GM12892 (cell line): ENCODE data around the gene E2F6.
A peak's percentile ranks its signal among the peaks of the same experiment; 100 is the strongest.

Source experiments
- DNase-seq: peaks from one replicate; pipeline ENCODE4 v3.0.0; 2011; ENCODE audit not compliant: insufficient read length
- FAIRE-seq: peaks from 2 replicates; lab custom pipeline; 2011; peaks lifted over from hg19 to GRCh38; lab: Jason Lieb, UNC
- POLR2A ChIP-seq: IDR thresholded peaks from 2 replicates; pipeline ENCODE4 v1.6.1; 2011; ENCODE audit warnings: low read depth, low read length, control low read depth
- POLR2AphosphoS5 ChIP-seq: IDR thresholded peaks from 2 replicates; pipeline ENCODE4 v1.6.1; 2011; ENCODE audit warnings: low read depth, low read length, control low read depth
- TAF1 ChIP-seq: IDR thresholded peaks from 2 replicates; pipeline ENCODE4 v1.6.1; 2011; ENCODE audit warnings: low read depth, mild to moderate bottlenecking, control low read depth, low read length, borderline replicate concordance

E2F6 gene

GRCh38 chr2:11490194-11490593 lies 24.2 kb upstream of the E2F6 start:
- FAIRE-seq, result no peak
- DNase-seq, result no peak
- TF ChIP-seq POLR2A, result no peak
- no peak for TF ChIP-seq TAF1
- no peak for TF ChIP-seq POLR2AphosphoS5

- TF ChIP-seq TAF1 (no peak), POLR2A (no peak), POLR2AphosphoS5 (no peak)
- FAIRE-seq, result no peak
- DNase-seq, result no peak
These were observed 22.8 kb upstream of the E2F6 start for GRCh38 chr2:11488809-11489208.

- no peak for TF ChIP-seq POLR2A
- no peak for TF ChIP-seq POLR2AphosphoS5
- TF ChIP-seq TAF1, result no peak
- FAIRE-seq (no peak), DNase-seq (no peak)
These were observed 18.1 kb upstream of the E2F6 start for GRCh38 chr2:11483806-11484617.

GRCh38 chr2:11482473-11483035 lies 16.6 kb upstream of the E2F6 start:
- FAIRE-seq, result no peak

GRCh38 chr2:11481789-11482472 lies 16.0 kb upstream of the E2F6 start:
- FAIRE-seq, result no peak
- DNase-seq, result no peak
- TF ChIP-seq POLR2A (no peak), POLR2AphosphoS5 (no peak), TAF1 (no peak)

More at GRCh38 chr2:11482473-11483035, 16.6 kb upstream of the E2F6 start:
- no peak for TF ChIP-seq TAF1
- TF ChIP-seq POLR2A, result no peak
- TF ChIP-seq POLR2AphosphoS5, result no peak
- no peak for DNase-seq

GRCh38 chr2:11481426-11481788 lies 15.4 kb upstream of the E2F6 start:
- no peak for FAIRE-seq
- no peak for DNase-seq
- TF ChIP-seq POLR2AphosphoS5 (no peak), TAF1 (no peak), POLR2A (no peak)

- TF ChIP-seq POLR2AphosphoS5 (no peak), POLR2A (no peak), TAF1 (no peak)
- FAIRE-seq, result no peak
- DNase-seq, result no peak
These were observed 14.9 kb upstream of the E2F6 start for GRCh38 chr2:11480859-11481258.

GRCh38 chr2:11480406-11480805 lies 14.4 kb upstream of the E2F6 start:
- no peak for DNase-seq
- FAIRE-seq, result no peak
- no peak for TF ChIP-seq TAF1
- TF ChIP-seq POLR2A, result no peak
- TF ChIP-seq POLR2AphosphoS5, result no peak

GRCh38 chr2:11478899-11479605 lies 13.1 kb upstream of the E2F6 start:
- DNase-seq (no peak), FAIRE-seq (peak; percentile 33)
- no peak for TF ChIP-seq POLR2AphosphoS5

GRCh38 chr2:11477994-11478393 lies 12.0 kb upstream of the E2F6 start:
- DNase-seq (peak; percentile 38), FAIRE-seq (peak; percentile 92)
- TF ChIP-seq TAF1, result no peak
- TF ChIP-seq POLR2AphosphoS5, result no peak
- TF ChIP-seq POLR2A, result no peak

GRCh38 chr2:11473659-11474433 lies 7.9 kb upstream of the E2F6 start:
- no peak for DNase-seq
- TF ChIP-seq POLR2A (no peak), TAF1 (no peak), POLR2AphosphoS5 (no peak)
- no peak for FAIRE-seq
